Measurements from ENCODE around the gene SLC25A34. TPM values are rescaled to one million over a fixed set of nuclear protein-coding genes. Genes with fewer than 3 reads are reported as not detected.

Gene SLC25A34
- total and polyA plus RNA-seq, 2 of the 13 experiments (the other 11 are each of a cell fraction or from before 2014, with no cell fraction given), result 0.13 to 0.18 TPM

DNA sequence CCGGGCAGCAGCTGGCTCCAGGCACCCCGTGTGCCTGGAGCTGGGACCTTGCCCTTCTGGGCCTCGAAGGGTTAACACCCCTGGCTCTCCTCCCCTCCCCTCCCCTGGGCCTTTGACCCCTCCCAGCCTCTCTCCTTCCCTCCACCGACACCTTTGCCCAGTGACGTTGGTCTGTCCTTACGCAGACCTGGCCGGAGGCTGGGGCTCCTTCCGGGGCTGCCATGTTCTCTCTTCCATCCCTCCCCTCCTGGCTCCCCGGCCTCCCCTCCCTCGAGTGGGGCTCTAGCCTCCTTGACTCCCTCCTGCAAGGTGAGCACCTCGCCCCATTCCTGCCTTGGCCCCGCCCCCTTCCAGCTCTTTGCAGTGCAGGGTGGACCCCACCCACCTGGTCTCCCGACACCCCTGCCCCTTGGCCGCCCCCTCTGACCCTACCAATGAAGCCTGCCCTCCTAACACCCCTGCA is 6.3 kb downstream of the SLC25A34 start, which contains the start of gene TMEM82 (continued):
- no peak for TF ChIP-seq PRDM10 (CRISPR knock-in tag; IDR thresholded peaks at IDR 0.05; ENCODE audit: low read depth)
- TF ChIP-seq ZNF776 (CRISPR knock-in tag; IDR thresholded peaks at IDR 0.05), result 0 out of 2 replicates have a peak, but pooled peaks have one; percentile 45
- TF ChIP-seq, protein P1, sequence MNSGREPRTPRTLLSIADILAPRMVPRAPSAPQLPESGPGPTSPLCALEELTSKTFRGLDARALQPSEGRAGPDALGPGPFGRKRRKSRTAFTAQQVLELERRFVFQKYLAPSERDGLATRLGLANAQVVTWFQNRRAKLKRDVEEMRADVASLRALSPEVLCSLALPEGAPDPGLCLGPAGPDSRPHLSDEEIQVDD (CRISPR knock-in tag; IDR thresholded peaks at IDR 0.05; ENCODE audit: borderline replicate concordance), result no peak
- TF ChIP-seq SRSF1 (optimal IDR thresholded peaks at IDR 0.05; ENCODE audit: low read depth, low read length), result no peak
- no peak for TF ChIP-seq CSRNP1 (CRISPR knock-in tag; IDR thresholded peaks at IDR 0.05)
- TF ChIP-seq ZNF7 (CRISPR knock-in tag; IDR thresholded peaks at IDR 0.05), result no peak
- TF ChIP-seq ZBTB21 (CRISPR knock-in tag; IDR thresholded peaks at IDR 0.05), result no peak
- no peak for TF ChIP-seq RFX3 (CRISPR knock-in tag; IDR thresholded peaks at IDR 0.05)
- no peak for TF ChIP-seq TBP (CRISPR knock-in tag; IDR thresholded peaks at IDR 0.05)
- TF ChIP-seq SAP130 (CRISPR knock-in tag; IDR thresholded peaks at IDR 0.05; ENCODE audit: low read depth), result no peak
- TF ChIP-seq ZNF598 (CRISPR knock-in tag; IDR thresholded peaks at IDR 0.05; ENCODE audit: borderline replicate concordance), result no peak
- TF ChIP-seq, protein P2, sequence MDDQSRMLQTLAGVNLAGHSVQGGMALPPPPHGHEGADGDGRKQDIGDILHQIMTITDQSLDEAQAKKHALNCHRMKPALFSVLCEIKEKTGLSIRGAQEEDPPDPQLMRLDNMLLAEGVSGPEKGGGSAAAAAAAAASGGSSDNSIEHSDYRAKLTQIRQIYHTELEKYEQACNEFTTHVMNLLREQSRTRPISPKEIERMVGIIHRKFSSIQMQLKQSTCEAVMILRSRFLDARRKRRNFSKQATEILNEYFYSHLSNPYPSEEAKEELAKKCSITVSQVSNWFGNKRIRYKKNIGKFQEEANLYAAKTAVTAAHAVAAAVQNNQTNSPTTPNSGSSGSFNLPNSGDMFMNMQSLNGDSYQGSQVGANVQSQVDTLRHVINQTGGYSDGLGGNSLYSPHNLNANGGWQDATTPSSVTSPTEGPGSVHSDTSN (CRISPR knock-in tag; IDR thresholded peaks at IDR 0.05; ENCODE audit: borderline replicate concordance), result no peak
- no peak for TF ChIP-seq TCF7 (IDR thresholded peaks at IDR 0.05; ENCODE audit: low read depth)
- peak; percentile 42 for TF ChIP-seq YY1 (IDR thresholded peaks at IDR 0.05; ENCODE audit: insufficient read depth, insufficient replicate concordance, low read depth, low read length)
- TF ChIP-seq BHLHE40 (IDR thresholded peaks at IDR 0.05; ENCODE audit: low read length), result no peak
- no peak for TF ChIP-seq GPN1 (CRISPR knock-in tag; IDR thresholded peaks at IDR 0.05; ENCODE audit: borderline replicate concordance)
- TF ChIP-seq TFDP2 (CRISPR knock-in tag; IDR thresholded peaks at IDR 0.05), result 0 out of 2 replicates have a peak, but pooled peaks have one; percentile 24
- TF ChIP-seq ZNF281 (CRISPR knock-in tag; IDR thresholded peaks at IDR 0.05; ENCODE audit: borderline replicate concordance), result no peak
- TF ChIP-seq PRPF4 (IDR thresholded peaks at IDR 0.05; ENCODE audit: low read depth, low read length, poor library complexity, severe bottlenecking), result no peak
